LNCAP (cell line): ENCODE measurements around the gene C1orf122.

Source experiments
- TF ChIP-seq, protein P1 (sequence below): fragments of 450-650 bp; IDR thresholded peaks from 2 replicates; pipeline ENCODE4 v1.5.1; 2017; ENCODE audit warnings: mild to moderate bottlenecking

Gene C1orf122

GRCh38 chr1:37841652-37842051 is 34.1 kb downstream of the C1orf122 start:
- TF ChIP-seq, protein P1, sequence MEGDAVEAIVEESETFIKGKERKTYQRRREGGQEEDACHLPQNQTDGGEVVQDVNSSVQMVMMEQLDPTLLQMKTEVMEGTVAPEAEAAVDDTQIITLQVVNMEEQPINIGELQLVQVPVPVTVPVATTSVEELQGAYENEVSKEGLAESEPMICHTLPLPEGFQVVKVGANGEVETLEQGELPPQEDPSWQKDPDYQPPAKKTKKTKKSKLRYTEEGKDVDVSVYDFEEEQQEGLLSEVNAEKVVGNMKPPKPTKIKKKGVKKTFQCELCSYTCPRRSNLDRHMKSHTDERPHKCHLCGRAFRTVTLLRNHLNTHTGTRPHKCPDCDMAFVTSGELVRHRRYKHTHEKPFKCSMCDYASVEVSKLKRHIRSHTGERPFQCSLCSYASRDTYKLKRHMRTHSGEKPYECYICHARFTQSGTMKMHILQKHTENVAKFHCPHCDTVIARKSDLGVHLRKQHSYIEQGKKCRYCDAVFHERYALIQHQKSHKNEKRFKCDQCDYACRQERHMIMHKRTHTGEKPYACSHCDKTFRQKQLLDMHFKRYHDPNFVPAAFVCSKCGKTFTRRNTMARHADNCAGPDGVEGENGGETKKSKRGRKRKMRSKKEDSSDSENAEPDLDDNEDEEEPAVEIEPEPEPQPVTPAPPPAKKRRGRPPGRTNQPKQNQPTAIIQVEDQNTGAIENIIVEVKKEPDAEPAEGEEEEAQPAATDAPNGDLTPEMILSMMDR, result no peak

- TF ChIP-seq, protein P1, result no peak
Measured at GRCh38 chr1:37844536-37844935, 36.9 kb downstream of the C1orf122 start.

GRCh38 chr1:37845049-37845646 is 37.6 kb downstream of the C1orf122 start:
- TF ChIP-seq, protein P1, result no peak

DNA sequence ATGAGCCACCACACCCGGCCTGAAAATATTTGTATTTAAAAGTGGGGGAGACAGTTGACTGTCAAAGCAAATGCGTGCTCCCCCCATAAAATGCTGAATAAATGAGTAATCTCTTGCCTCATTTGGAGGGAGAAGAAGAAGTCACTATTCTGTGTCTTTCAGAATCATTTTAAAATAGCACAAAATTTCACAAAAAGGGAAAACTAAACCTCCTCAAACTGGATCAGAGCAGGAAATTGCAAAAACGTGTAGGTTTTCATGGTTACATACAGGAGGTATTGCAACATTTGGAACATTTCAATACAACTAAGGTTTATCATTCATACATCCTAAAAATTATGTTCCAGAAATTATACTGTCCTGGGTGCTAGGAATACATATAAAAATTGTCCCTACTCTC is 38.2 kb downstream of the C1orf122 start:
- TF ChIP-seq, protein P1, result no peak

DNA sequence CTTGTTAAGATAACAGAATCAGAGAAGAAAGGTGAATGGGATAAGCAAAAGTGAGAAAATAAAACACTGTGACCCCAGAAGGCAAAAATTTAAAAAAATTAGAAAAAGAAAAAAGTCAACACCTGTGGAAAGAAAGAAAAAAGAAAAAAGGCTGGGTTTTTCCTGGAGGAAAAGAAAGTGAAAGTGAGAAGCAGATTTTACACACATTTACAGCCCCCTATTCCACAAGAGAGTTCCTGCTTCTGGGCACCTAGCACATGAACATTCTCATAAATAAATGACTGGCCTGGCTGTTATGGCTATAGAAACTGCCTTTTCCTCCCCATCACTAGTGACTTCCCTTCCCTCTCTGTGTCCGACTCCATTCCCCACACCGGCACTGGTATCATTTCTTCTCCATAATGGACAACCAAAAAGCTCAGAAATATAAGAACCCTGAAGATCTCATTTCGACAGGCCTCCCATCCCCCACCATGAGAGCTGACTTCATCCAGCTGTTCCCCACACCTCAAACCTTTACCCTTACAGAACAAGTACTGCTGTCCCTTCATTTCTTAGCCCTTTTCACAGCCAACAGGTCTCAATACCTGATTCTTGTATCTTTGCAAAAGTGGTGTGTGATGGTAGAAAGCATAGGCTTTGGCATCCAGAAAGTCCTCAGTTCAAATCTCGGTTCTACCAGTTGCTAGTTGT is 39.2 kb downstream of the C1orf122 start:
- TF ChIP-seq, protein P1, result no peak

DNA sequence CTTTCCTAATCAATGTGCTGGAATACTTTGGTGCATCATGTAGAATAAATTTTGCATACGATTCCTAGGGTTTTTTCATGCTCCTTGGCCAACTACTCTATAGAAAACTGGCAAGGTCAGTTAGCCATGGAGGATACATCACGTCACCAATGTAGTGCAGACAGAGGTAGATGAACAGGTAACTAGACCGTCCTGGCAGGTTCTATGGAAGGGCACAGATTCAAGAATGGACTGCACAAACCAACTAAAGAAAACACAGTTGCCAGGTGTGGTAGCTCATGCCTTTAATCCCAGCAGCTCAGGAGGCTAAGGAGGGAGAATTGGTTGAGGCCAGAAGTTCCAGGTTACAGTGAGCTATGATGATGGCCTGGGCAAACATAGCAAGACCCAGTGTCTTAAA is 41.9 kb downstream of the C1orf122 start:
- TF ChIP-seq, protein P1, result no peak

DNA sequence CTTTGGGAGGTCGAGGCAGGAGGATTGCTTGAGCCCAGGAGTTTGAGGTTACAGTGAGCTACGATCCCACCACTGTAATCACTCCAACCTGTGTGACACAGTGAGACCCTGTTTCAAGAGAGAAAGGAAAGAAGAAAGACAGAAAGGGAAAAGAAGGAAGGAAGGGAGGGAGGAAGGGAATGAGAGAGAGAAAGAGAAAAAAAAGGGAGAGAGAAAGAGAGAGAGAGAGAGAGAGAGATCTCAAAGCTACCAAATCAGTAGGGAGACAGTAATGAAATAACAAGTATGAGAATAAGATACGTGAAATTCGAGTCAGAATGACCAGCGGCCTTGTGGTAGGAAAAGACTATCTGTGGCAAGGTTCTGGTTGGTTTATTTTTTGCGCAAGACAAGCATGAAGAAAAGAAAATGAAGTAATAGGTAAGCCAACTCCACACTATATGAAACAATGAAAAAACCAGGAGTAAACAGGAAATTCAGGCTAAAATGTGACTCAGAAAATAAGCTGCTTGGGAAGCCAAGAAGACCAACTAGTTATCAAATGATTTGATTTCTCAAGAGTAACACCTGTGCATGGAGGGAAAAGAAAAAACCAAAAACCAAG is 42.9 kb downstream of the C1orf122 start:
- TF ChIP-seq, protein P1, result no peak
